ENCODE measurements around the gene HNF4A. TPM values are rescaled to one million over a fixed set of nuclear protein-coding genes. Genes with fewer than 3 reads are reported as not detected.
A peak's percentile ranks its signal among the peaks of the same experiment; 100 is the strongest.

HNF4A gene
- total and polyA plus RNA-seq, 2 donors (not counting 1 experiment from before 2014, with no cell fraction given) = not detected

GRCh38 chr20:44475694-44476560 lies 120.4 kb downstream of the HNF4A start, which contains the start of gene TTPAL:
Gene TTPAL, plus strand, starts transcription at chr20:44475874. Its CDS starts 4,126 bp downstream, at chr20:44480000.
- Histone ChIP-seq H3K9ac (ENCODE audit: low read length) (peak within 1 kb of the TSS; percentile 94), H3K27ac (ENCODE audit: low read length in 2 of 2) (peak within 1 kb of the TSS; percentile 90 to 93), H3K4me2 (replicated peaks; ENCODE audit: low read depth, low read length, poor library complexity, severe bottlenecking) (peak within 1 kb of the TSS; percentile 73), H3K36me3 (replicated peaks in 1 of 2; ENCODE audit: control extremely low read depth in 1 of 2, control insufficient read depth in 1 of 2, extremely low read depth in 1 of 2, insufficient read depth in 2 of 2, low read length in 1 of 2) (peaks cover 0 to 10% of the 10 kb centered on the region in 2 experiments), H3K27me3 (replicated peaks in 1 of 4; ENCODE audit: control extremely low read depth in 1 of 4, control insufficient read depth in 3 of 4, insufficient read depth in 4 of 4, low read length in 3 of 4) (no peaks in the 10 kb centered on the region), H3K9me3 (ENCODE audit: control extremely low read depth in 1 of 3, control insufficient read depth in 2 of 3, insufficient read depth in 1 of 3, low read length in 2 of 3) (no peaks in the 10 kb centered on the region), H3K4me1 (ENCODE audit: control insufficient read depth in 2 of 2, insufficient read depth in 2 of 2, low read length in 2 of 2) (peaks cover 23 to 34% of the 10 kb centered on the region in 2 donors), H3K4me3 (ENCODE audit: control extremely low read depth in 1 of 5, extremely low read depth in 1 of 5, insufficient read depth in 1 of 5, low read depth in 2 of 5, low read length in 4 of 5) (peak within 1 kb of the TSS; percentile 70 to 99 (median 78)), H4K20me1 (ENCODE audit: control insufficient read depth, insufficient read depth, low read length, poor library complexity, severe bottlenecking) (no peaks in the 10 kb centered on the region), H2AFZ (ENCODE audit: insufficient read depth, low read depth, low read length, poor library complexity, severe bottlenecking) (peak within 1 kb of the TSS; percentile 89), H3K79me2 (ENCODE audit: control insufficient read depth, insufficient read depth, low read length) (peaks cover 16% of the 10 kb centered on the region)
- DNase-seq (peak; percentile 93), ATAC-seq (ENCODE audit: low read depth) (peak; percentile 94)
- H3K27ac Mint-ChIP-seq = peak within 1 kb of the TSS; percentile 95
- ChIA-PET POLR2A (interaction anchor here (0.6 to 1.1 kb wide), 4 partner anchors 31 to 171 kb away, joined by 3 to 6 read pairs (median 4); no protein-coding TSS in a partner anchor), CTCF (interaction anchor here (0.6 to 1.4 kb wide), 5 partner anchors 91 to 260 kb away, joined by 3 to 5 read pairs (median 3); no protein-coding TSS in a partner anchor)
- H3K27me3 Mint-ChIP-seq = peaks cover 2% of the 10 kb centered on the region
- WGBS (ENCODE audit: insufficient coverage) = 2% methylated on average over 55 of the region's 55 CpGs
- intact Hi-C loops (cut with micrococcal nuclease) = loop anchor here (1.0 to 5.0 kb wide), 7 partner anchors 46 to 411 kb away; partner anchors contain the start of genes ADA, OSER1, SERINC3 and YWHAB
- H3K4me3 Mint-ChIP-seq = peak within 1 kb of the TSS; percentile 97
- no peaks in the 10 kb centered on the region for H3K9me3 Mint-ChIP-seq (ENCODE audit: insufficient read depth)
- H3K4me1 Mint-ChIP-seq = peaks cover 43% of the 10 kb centered on the region
- no peak for TF ChIP-seq CTCF (IDR thresholded peaks at IDR 0.05)
- TF ChIP-seq EZH2 (IDR thresholded peaks at IDR 0.05; ENCODE audit: borderline replicate concordance, insufficient read depth, low read depth, low read length, poor library complexity, severe bottlenecking) = no peak

Data from B cell (primary cell).